Panc1 (cell line): ENCODE results near the gene TARS2. TPM values are rescaled to one million over a fixed set of nuclear protein-coding genes. Genes with fewer than 3 reads are reported as not detected.

ENCODE experiments used
- ATAC-seq: fragments of 200-7000 bp; cut with Tn5 transposase; 2 replicates; pipeline ENCODE4 v1.9.1; 2020; ENCODE audit warnings: mild to moderate bottlenecking, moderate library complexity
- BruUV-seq: library from RNA; stranded (reverse); fragments of 400-500 nt; replicated peaks from 2 replicates; lab custom pipeline; 2021; lab: Mats Ljungman, UMichigan
- CTCF ChIA-PET: fragments of 300-600 bp; sonication (Branson Sonifier 250); formaldehyde crosslinking; loops from one replicate; lab custom pipeline; 2022; ENCODE audit warnings: antibody characterized with exemption; lab: Charles Lee
- POLR2A ChIA-PET: fragments of 300-600 bp; sonication (Branson Sonifier 250); formaldehyde crosslinking; loops from one replicate; lab custom pipeline; 2022; ENCODE audit warnings: antibody characterized with exemption; lab: Charles Lee
- DNase-seq: peaks from one replicate; pipeline ENCODE4 v3.0.0-alpha.2; 2010; ENCODE audit warnings: low read depth, low spot score
- H3K27ac ChIP-seq: 2 replicates; pipeline ENCODE4 v1.5.1; 2011; ENCODE audit warnings: mild to moderate bottlenecking, low read length, inconsistent platforms
- H3K27me3 ChIP-seq: fragments of 200-500 bp; sonication (Bioruptor generic); 2 replicates; pipeline ENCODE4 v1.6.0; 2014; ENCODE audit warnings: low read length, inconsistent platforms; ENCODE audit not compliant: control insufficient read depth, insufficient read depth
- H3K36me3 ChIP-seq: fragments of 200-500 bp; sonication (Bioruptor generic); 2 replicates; pipeline ENCODE4 v1.5.1; 2014; ENCODE audit warnings: inconsistent platforms, mild to moderate bottlenecking, low read length, moderate library complexity; ENCODE audit not compliant: control insufficient read depth, insufficient read depth
- H3K4me1 ChIP-seq: 2 replicates; pipeline ENCODE4 v1.5.1; 2011; ENCODE audit warnings: inconsistent platforms, mild to moderate bottlenecking, low read length, moderate library complexity; ENCODE audit not compliant: control insufficient read depth, insufficient read depth
- H3K4me3 ChIP-seq, 2 experiments: 2 replicates each; pipeline ENCODE4 v1.5.1; 2011 to 2012; ENCODE audit warnings: low read depth in 2 of 2, low read length in 2 of 2, mild to moderate bottlenecking in 2 of 2, inconsistent platforms in 1 of 2, moderate library complexity in 1 of 2
- H3K9me3 ChIP-seq: fragments of 200-500 bp; sonication (Bioruptor generic); 2 replicates; pipeline ENCODE4 v1.5.1; 2014; ENCODE audit warnings: low read depth, mild to moderate bottlenecking, inconsistent platforms, low read length, moderate library complexity; ENCODE audit not compliant: control insufficient read depth, insufficient read depth
- POLR2AphosphoS5 ChIP-seq: IDR thresholded peaks from 2 replicates; pipeline ENCODE4 v1.6.1; 2012; ENCODE audit warnings: mild to moderate bottlenecking, low read depth, low read length, moderate library complexity
- SIN3A ChIP-seq: IDR thresholded peaks from 2 replicates; pipeline ENCODE4 v1.6.1; 2012; ENCODE audit warnings: low read depth, mild to moderate bottlenecking, low read length, moderate library complexity, borderline replicate concordance; ENCODE audit not compliant: insufficient read depth
- TCF7L2 ChIP-seq: IDR thresholded peaks from 2 replicates; pipeline ENCODE4 v1.6.1; 2011; ENCODE audit warnings: mild to moderate bottlenecking, low read depth, low read length, inconsistent platforms
- in situ Hi-C: cut with HindIII; loops from 2 replicates; pipeline ENCODE4 v1.10.0; 2016; ENCODE audit warnings: low sequenced_read_pairs, low pct_unique_long_range_greater_than_20kb
- intact Hi-C: fragments of 100-400 bp; cut with micrococcal nuclease; formaldehyde crosslinking; loops from one replicate; pipeline ENCODE4 v1.10.0; 2022; ENCODE audit not compliant: unreplicated experiment
- total RNA-seq: library from RNA; stranded (reverse); gene quantifications from one replicate; pipeline ENCODE4 v1.2.1, GENCODE V29; 2021; ENCODE audit not compliant: unreplicated experiment
- TF ChIP-seq, protein P1 (sequence below), 2 experiments: IDR thresholded peaks; 2 replicates each; pipeline ENCODE4 v1.6.1; 2011 to 2012; ENCODE audit warnings: low read depth in 2 of 2, control low read depth in 1 of 2, low read length in 1 of 2, mild to moderate bottlenecking in 1 of 2, moderate library complexity in 1 of 2; ENCODE audit not compliant: insufficient read depth in 1 of 2
- TF ChIP-seq, protein P2 (sequence below): fragments of 450-650 bp; IDR thresholded peaks from 2 replicates; pipeline ENCODE4 v1.5.1; 2017; ENCODE audit warnings: mild to moderate bottlenecking

TARS2 gene
- total RNA-seq, 1 experiment from 2014 or later, result 28.2 TPM

DNA sequence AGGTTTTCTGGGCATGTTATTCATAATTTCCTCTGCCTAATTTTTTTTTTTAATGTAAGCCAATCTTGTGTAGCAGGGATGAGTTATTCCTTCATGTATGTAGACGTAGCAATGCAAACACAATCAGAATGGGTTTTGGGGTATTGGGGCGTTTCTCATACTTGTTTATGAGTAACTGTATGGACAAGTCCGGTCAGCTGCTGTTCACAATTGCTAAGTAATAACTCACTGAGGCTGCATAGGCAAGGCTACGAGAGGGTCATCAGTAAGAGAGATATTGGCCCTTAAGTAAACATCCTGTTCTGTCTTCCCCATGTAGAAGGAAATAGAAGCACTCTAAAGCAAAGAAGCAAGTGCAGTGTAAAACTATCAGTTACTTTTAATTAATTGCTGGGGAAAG, 9.5 kb upstream of the TARS2 start:
- no peaks in the 10 kb centered on the region for H3K4me1 ChIP-seq
- H3K4me3 ChIP-seq, result no peak overlapping the region
- peak; percentile 43; the same call in 1 of the 2 replicates for ATAC-seq
- no peak for DNase-seq
- ChIA-PET POLR2A (no interaction called here), CTCF (no interaction called here)
- intact Hi-C loops, result no loop called here
- no peak for TF ChIP-seq SIN3A
- no peak for TF ChIP-seq POLR2AphosphoS5
- TF ChIP-seq TCF7L2, result no peak
- TF ChIP-seq, protein P1, sequence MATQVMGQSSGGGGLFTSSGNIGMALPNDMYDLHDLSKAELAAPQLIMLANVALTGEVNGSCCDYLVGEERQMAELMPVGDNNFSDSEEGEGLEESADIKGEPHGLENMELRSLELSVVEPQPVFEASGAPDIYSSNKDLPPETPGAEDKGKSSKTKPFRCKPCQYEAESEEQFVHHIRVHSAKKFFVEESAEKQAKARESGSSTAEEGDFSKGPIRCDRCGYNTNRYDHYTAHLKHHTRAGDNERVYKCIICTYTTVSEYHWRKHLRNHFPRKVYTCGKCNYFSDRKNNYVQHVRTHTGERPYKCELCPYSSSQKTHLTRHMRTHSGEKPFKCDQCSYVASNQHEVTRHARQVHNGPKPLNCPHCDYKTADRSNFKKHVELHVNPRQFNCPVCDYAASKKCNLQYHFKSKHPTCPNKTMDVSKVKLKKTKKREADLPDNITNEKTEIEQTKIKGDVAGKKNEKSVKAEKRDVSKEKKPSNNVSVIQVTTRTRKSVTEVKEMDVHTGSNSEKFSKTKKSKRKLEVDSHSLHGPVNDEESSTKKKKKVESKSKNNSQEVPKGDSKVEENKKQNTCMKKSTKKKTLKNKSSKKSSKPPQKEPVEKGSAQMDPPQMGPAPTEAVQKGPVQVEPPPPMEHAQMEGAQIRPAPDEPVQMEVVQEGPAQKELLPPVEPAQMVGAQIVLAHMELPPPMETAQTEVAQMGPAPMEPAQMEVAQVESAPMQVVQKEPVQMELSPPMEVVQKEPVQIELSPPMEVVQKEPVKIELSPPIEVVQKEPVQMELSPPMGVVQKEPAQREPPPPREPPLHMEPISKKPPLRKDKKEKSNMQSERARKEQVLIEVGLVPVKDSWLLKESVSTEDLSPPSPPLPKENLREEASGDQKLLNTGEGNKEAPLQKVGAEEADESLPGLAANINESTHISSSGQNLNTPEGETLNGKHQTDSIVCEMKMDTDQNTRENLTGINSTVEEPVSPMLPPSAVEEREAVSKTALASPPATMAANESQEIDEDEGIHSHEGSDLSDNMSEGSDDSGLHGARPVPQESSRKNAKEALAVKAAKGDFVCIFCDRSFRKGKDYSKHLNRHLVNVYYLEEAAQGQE (IDR thresholded peaks at IDR 0.05; ENCODE audit: insufficient read depth in 1 of 2, low read depth in 2 of 2, low read length in 1 of 2), result no peak
- TF ChIP-seq, protein P2, sequence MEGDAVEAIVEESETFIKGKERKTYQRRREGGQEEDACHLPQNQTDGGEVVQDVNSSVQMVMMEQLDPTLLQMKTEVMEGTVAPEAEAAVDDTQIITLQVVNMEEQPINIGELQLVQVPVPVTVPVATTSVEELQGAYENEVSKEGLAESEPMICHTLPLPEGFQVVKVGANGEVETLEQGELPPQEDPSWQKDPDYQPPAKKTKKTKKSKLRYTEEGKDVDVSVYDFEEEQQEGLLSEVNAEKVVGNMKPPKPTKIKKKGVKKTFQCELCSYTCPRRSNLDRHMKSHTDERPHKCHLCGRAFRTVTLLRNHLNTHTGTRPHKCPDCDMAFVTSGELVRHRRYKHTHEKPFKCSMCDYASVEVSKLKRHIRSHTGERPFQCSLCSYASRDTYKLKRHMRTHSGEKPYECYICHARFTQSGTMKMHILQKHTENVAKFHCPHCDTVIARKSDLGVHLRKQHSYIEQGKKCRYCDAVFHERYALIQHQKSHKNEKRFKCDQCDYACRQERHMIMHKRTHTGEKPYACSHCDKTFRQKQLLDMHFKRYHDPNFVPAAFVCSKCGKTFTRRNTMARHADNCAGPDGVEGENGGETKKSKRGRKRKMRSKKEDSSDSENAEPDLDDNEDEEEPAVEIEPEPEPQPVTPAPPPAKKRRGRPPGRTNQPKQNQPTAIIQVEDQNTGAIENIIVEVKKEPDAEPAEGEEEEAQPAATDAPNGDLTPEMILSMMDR, result no peak
- no peaks in the 10 kb centered on the region for H3K36me3 ChIP-seq
- no TSS peak for BruUV-seq
- no peaks in the 10 kb centered on the region for H3K9me3 ChIP-seq
- no peak overlapping the region for H3K27ac ChIP-seq
- in situ Hi-C loops, result no loop called here
- H3K27me3 ChIP-seq, result no peaks in the 10 kb centered on the region

DNA sequence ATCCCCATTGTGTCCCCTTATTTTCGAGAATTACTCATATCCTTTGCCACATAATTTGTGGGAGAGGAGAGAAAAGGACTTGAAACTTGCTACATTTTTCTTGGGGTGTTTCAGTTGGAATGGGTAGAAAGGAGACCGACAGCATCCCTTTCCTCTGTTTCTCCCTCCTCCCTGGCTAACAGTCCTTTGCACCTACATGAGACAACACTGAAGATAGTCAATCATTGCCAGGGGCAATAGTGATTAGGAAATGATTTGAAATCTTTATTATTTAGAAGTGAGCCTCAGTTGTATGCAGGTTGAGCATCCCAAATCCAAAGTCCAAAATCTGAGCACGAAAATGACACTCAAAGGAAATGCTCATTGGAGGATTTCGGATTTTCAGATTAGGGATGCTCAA, 7.8 kb upstream of the TARS2 start:
- no peak overlapping the region for H3K4me3 ChIP-seq
- no peak overlapping the region for H3K27ac ChIP-seq
- intact Hi-C loops (no loop called here), in situ Hi-C loops (no loop called here)
- BruUV-seq, result no TSS peak
- ATAC-seq (0 out of 2 replicates have a peak, but pooled peaks have one; percentile 10), DNase-seq (no peak)
- POLR2A ChIA-PET, result interaction anchor here (0.7 kb wide), 1 partner anchor 85 kb away, joined by 8 read pairs; no protein-coding TSS in a partner anchor
- H3K36me3 ChIP-seq, result no peaks in the 10 kb centered on the region
- no peaks in the 10 kb centered on the region for H3K9me3 ChIP-seq
- TF ChIP-seq POLR2AphosphoS5 (no peak), SIN3A (no peak), TCF7L2 (no peak)
- TF ChIP-seq, protein P2, result no peak
- TF ChIP-seq, protein P1 (IDR thresholded peaks at IDR 0.05; ENCODE audit: insufficient read depth in 1 of 2, low read depth in 2 of 2, low read length in 1 of 2), result no peak
- CTCF ChIA-PET, result no interaction called here
- H3K4me1 ChIP-seq, result no peaks in the 10 kb centered on the region
- H3K27me3 ChIP-seq, result no peaks in the 10 kb centered on the region
